ENCODE data around the gene PSENEN.
A peak's percentile ranks its signal among the peaks of the same experiment; 100 is the strongest.

The PSENEN gene

GRCh38 chr19:35713506-35713850 is 32.0 kb upstream of the PSENEN start:
- no peak overlapping the region for H3K4me3 ChIP-seq (ENCODE audit: low read depth, low read length)
- no peak overlapping the region for H3K9ac ChIP-seq (ENCODE audit: low read depth, low read length)
- no peaks in the 10 kb centered on the region; the same call in 1 of the 2 replicates for H3K36me3 ChIP-seq (ENCODE audit: control insufficient read depth, insufficient read depth, low read length)

GRCh38 chr19:35713904-35714495 is 31.5 kb upstream of the PSENEN start:
- peaks cover 30% of the 10 kb centered on the region for H3K4me1 ChIP-seq (ENCODE audit: control insufficient read depth, insufficient read depth, low read length)
- no peaks in the 10 kb centered on the region; the same call in 1 of the 2 replicates for H3K36me3 ChIP-seq (ENCODE audit: control insufficient read depth, insufficient read depth, low read length)
- H3K9me3 ChIP-seq (ENCODE audit: control insufficient read depth, insufficient read depth, low read length), result no peaks in the 10 kb centered on the region
- no peak overlapping the region for H3K27ac ChIP-seq (ENCODE audit: low read depth, low read length)
- no peak overlapping the region for H3K4me3 ChIP-seq (ENCODE audit: low read depth, low read length)
- no peak overlapping the region for H3K9ac ChIP-seq (ENCODE audit: low read depth, low read length)
- no peaks in the 10 kb centered on the region for H3K27me3 ChIP-seq (ENCODE audit: control insufficient read depth, insufficient read depth, low read length)

More at GRCh38 chr19:35713506-35713850, 32.0 kb upstream of the PSENEN start:
- Histone ChIP-seq H3K9me3 (ENCODE audit: control insufficient read depth, insufficient read depth, low read length) (no peaks in the 10 kb centered on the region), H3K27me3 (ENCODE audit: control insufficient read depth, insufficient read depth, low read length) (no peaks in the 10 kb centered on the region), H3K4me1 (ENCODE audit: control insufficient read depth, insufficient read depth, low read length) (peaks cover 27% of the 10 kb centered on the region), H3K27ac (ENCODE audit: low read depth, low read length) (no peak overlapping the region)

- no peak overlapping the region for H3K27ac ChIP-seq (ENCODE audit: low read depth, low read length)
These were observed 30.7 kb upstream of the PSENEN start for GRCh38 chr19:35714601-35715354.

GRCh38 chr19:35715355-35715809 is 30.1 kb upstream of the PSENEN start:
- Histone ChIP-seq H3K36me3 (ENCODE audit: control insufficient read depth, insufficient read depth, low read length) (peaks cover 9% of the 10 kb centered on the region; the same call in 1 of the 2 replicates), H3K9ac (ENCODE audit: low read depth, low read length) (no peak overlapping the region), H3K27ac (ENCODE audit: low read depth, low read length) (no peak overlapping the region), H3K27me3 (ENCODE audit: control insufficient read depth, insufficient read depth, low read length) (no peaks in the 10 kb centered on the region), H3K9me3 (ENCODE audit: control insufficient read depth, insufficient read depth, low read length) (no peaks in the 10 kb centered on the region), H3K4me3 (ENCODE audit: low read depth, low read length) (peak overlapping the region; percentile 81), H3K4me1 (ENCODE audit: control insufficient read depth, insufficient read depth, low read length) (peaks cover 34% of the 10 kb centered on the region)

More at GRCh38 chr19:35714601-35715354, 30.7 kb upstream of the PSENEN start:
- H3K9ac ChIP-seq (ENCODE audit: low read depth, low read length), result no peak overlapping the region
- peaks cover 34% of the 10 kb centered on the region for H3K4me1 ChIP-seq (ENCODE audit: control insufficient read depth, insufficient read depth, low read length)
- no peaks in the 10 kb centered on the region for H3K9me3 ChIP-seq (ENCODE audit: control insufficient read depth, insufficient read depth, low read length)
- H3K27me3 ChIP-seq (ENCODE audit: control insufficient read depth, insufficient read depth, low read length), result no peaks in the 10 kb centered on the region
- peaks cover 4% of the 10 kb centered on the region; the same call in 1 of the 2 replicates for H3K36me3 ChIP-seq (ENCODE audit: control insufficient read depth, insufficient read depth, low read length)
- H3K4me3 ChIP-seq (ENCODE audit: low read depth, low read length), result peak overlapping the region; percentile 81; the same call in 1 of the 2 replicates

GRCh38 chr19:35715981-35716800 is 29.3 kb upstream of the PSENEN start:
- Histone ChIP-seq H3K36me3 (ENCODE audit: control insufficient read depth, insufficient read depth, low read length) (peaks cover 13% of the 10 kb centered on the region), H3K4me1 (ENCODE audit: control insufficient read depth, insufficient read depth, low read length) (peaks cover 27% of the 10 kb centered on the region), H3K27me3 (ENCODE audit: control insufficient read depth, insufficient read depth, low read length) (no peaks in the 10 kb centered on the region), H3K9me3 (ENCODE audit: control insufficient read depth, insufficient read depth, low read length) (no peaks in the 10 kb centered on the region), H3K27ac (ENCODE audit: low read depth, low read length) (peak overlapping the region; percentile 98), H3K9ac (ENCODE audit: low read depth, low read length) (peak overlapping the region; percentile 72), H3K4me3 (ENCODE audit: low read depth, low read length) (peak overlapping the region; percentile 81)

GRCh38 chr19:35716801-35717664 is 28.4 kb upstream of the PSENEN start:
- no peaks in the 10 kb centered on the region for H3K27me3 ChIP-seq (ENCODE audit: control insufficient read depth, insufficient read depth, low read length)
- no peaks in the 10 kb centered on the region for H3K9me3 ChIP-seq (ENCODE audit: control insufficient read depth, insufficient read depth, low read length)
- H3K4me3 ChIP-seq (ENCODE audit: low read depth, low read length), result peak overlapping the region; percentile 81
- H3K27ac ChIP-seq (ENCODE audit: low read depth, low read length), result peak overlapping the region; percentile 98
- H3K36me3 ChIP-seq (ENCODE audit: control insufficient read depth, insufficient read depth, low read length), result peaks cover 21% of the 10 kb centered on the region
- peaks cover 24% of the 10 kb centered on the region for H3K4me1 ChIP-seq (ENCODE audit: control insufficient read depth, insufficient read depth, low read length)
- H3K9ac ChIP-seq (ENCODE audit: low read depth, low read length), result peak overlapping the region; percentile 72

GRCh38 chr19:35717665-35718344 is 27.6 kb upstream of the PSENEN start, which contains the start of gene KMT2B:
Gene KMT2B, plus strand, starts transcription at chr19:35718003. Its CDS starts 16 bp downstream, at chr19:35718019.
- H3K4me1 ChIP-seq (ENCODE audit: control insufficient read depth, insufficient read depth, low read length), result peaks cover 24% of the 10 kb centered on the region

GRCh38 chr19:35718345-35719041 is 27.0 kb upstream of the PSENEN start:
- Histone ChIP-seq H3K27me3 (ENCODE audit: control insufficient read depth, insufficient read depth, low read length) (no peaks in the 10 kb centered on the region), H3K27ac (ENCODE audit: low read depth, low read length) (peak overlapping the region; percentile 53), H3K4me1 (ENCODE audit: control insufficient read depth, insufficient read depth, low read length) (peaks cover 24% of the 10 kb centered on the region), H3K9ac (ENCODE audit: low read depth, low read length) (peak overlapping the region; percentile 41), H3K4me3 (ENCODE audit: low read depth, low read length) (peak overlapping the region; percentile 91), H3K36me3 (ENCODE audit: control insufficient read depth, insufficient read depth, low read length) (peaks cover 35% of the 10 kb centered on the region), H3K9me3 (ENCODE audit: control insufficient read depth, insufficient read depth, low read length) (no peaks in the 10 kb centered on the region)

More at GRCh38 chr19:35717665-35718344, 27.6 kb upstream of the PSENEN start, which contains the start of gene KMT2B:
- Histone ChIP-seq H3K36me3 (ENCODE audit: control insufficient read depth, insufficient read depth, low read length) (peaks cover 28% of the 10 kb centered on the region), H3K27ac (ENCODE audit: low read depth, low read length) (peak within 1 kb of the TSS; percentile 98), H3K9ac (ENCODE audit: low read depth, low read length) (peak within 1 kb of the TSS; percentile 53), H3K9me3 (ENCODE audit: control insufficient read depth, insufficient read depth, low read length) (no peaks in the 10 kb centered on the region), H3K27me3 (ENCODE audit: control insufficient read depth, insufficient read depth, low read length) (no peaks in the 10 kb centered on the region), H3K4me3 (ENCODE audit: low read depth, low read length) (peak within 1 kb of the TSS; percentile 91)

GRCh38 chr19:35719402-35720162 is 25.9 kb upstream of the PSENEN start:
- Histone ChIP-seq H3K9ac (ENCODE audit: low read depth, low read length) (no peak overlapping the region), H3K4me1 (ENCODE audit: control insufficient read depth, insufficient read depth, low read length) (peaks cover 20% of the 10 kb centered on the region), H3K27me3 (ENCODE audit: control insufficient read depth, insufficient read depth, low read length) (no peaks in the 10 kb centered on the region), H3K4me3 (ENCODE audit: low read depth, low read length) (peak overlapping the region; percentile 91), H3K27ac (ENCODE audit: low read depth, low read length) (no peak overlapping the region), H3K9me3 (ENCODE audit: control insufficient read depth, insufficient read depth, low read length) (no peaks in the 10 kb centered on the region), H3K36me3 (ENCODE audit: control insufficient read depth, insufficient read depth, low read length) (peaks cover 46% of the 10 kb centered on the region)
